Keratinocyte (primary cell): ENCODE data around the gene THAP11. TPM values are rescaled to one million over a fixed set of nuclear protein-coding genes. Genes with fewer than 3 reads are reported as not detected.

Experiments
- DNase-seq: peaks from one replicate; pipeline ENCODE4 v3.0.0-alpha.2; 2011; ENCODE audit warnings: low read depth, missing footprints, low spot score
- FAIRE-seq: peaks from 2 replicates; lab custom pipeline; 2011; peaks lifted over from hg19 to GRCh38; lab: Jason Lieb, UNC
- H2AFZ ChIP-seq: 2 replicates; pipeline ENCODE4 v1.6.0; 2012; ENCODE audit warnings: low read length, control low read depth, inconsistent platforms; ENCODE audit not compliant: control insufficient read depth
- H3K27ac ChIP-seq: 2 replicates; pipeline ENCODE4 v1.5.1; 2011; ENCODE audit warnings: low read length; ENCODE audit not compliant: control insufficient read depth, insufficient read depth
- H3K27me3 ChIP-seq: 3 replicates; pipeline ENCODE4 v1.6.0; 2011; ENCODE audit warnings: low read length; ENCODE audit not compliant: control insufficient read depth, insufficient read depth; ENCODE audit errors: extremely low read depth
- H3K36me3 ChIP-seq, 2 experiments: 2 replicates in 1 of 2; 3 replicates in 1 of 2; pipeline ENCODE4 v1.5.1; 2011; ENCODE audit warnings: low read length in 2 of 2, mild to moderate bottlenecking in 1 of 2; ENCODE audit not compliant: control insufficient read depth in 2 of 2, insufficient read depth in 2 of 2; ENCODE audit errors: extremely low read depth in 1 of 2
- H3K4me1 ChIP-seq: 3 replicates; pipeline ENCODE4 v1.5.1; 2011; ENCODE audit warnings: low read length; ENCODE audit not compliant: control insufficient read depth, insufficient read depth; ENCODE audit errors: extremely low read depth
- H3K4me2 ChIP-seq: 3 replicates; pipeline ENCODE4 v1.6.0; 2011; ENCODE audit warnings: low read depth, low read length; ENCODE audit not compliant: control insufficient read depth, insufficient read depth; ENCODE audit errors: extremely low read depth
- H3K4me3 ChIP-seq, 3 experiments: fragments of 200-600 bp in 1 of 3; sonication (generic) in 1 of 3; 2 replicates in 2 of 3; 3 replicates in 1 of 3; pipeline ENCODE4 v1.5.1; 2011 to 2016; ENCODE audit warnings: low read length in 3 of 3, mild to moderate bottlenecking in 3 of 3, control low read depth in 2 of 3, inconsistent platforms in 1 of 3, low read depth in 1 of 3, mixed read lengths in 1 of 3, mixed run types in 1 of 3, moderate library complexity in 1 of 3; ENCODE audit not compliant: control insufficient read depth in 2 of 3, insufficient read depth in 2 of 3; ENCODE audit errors: extremely low read depth in 1 of 3
- H3K79me2 ChIP-seq: 2 replicates; pipeline ENCODE4 v1.6.0; 2012; ENCODE audit warnings: low read length; ENCODE audit not compliant: control insufficient read depth, insufficient read depth
- H3K9ac ChIP-seq: 3 replicates; pipeline ENCODE4 v1.6.0; 2011; ENCODE audit warnings: low read length; ENCODE audit not compliant: control insufficient read depth, insufficient read depth; ENCODE audit errors: extremely low read depth
- H3K9me1 ChIP-seq: 3 replicates; pipeline ENCODE4 v1.6.0; 2011; ENCODE audit warnings: low read length; ENCODE audit not compliant: control insufficient read depth, insufficient read depth; ENCODE audit errors: extremely low read depth
- H3K9me3 ChIP-seq: 2 replicates; pipeline ENCODE4 v1.5.1; 2012; ENCODE audit warnings: low read depth, low read length; ENCODE audit not compliant: control insufficient read depth
- H4K20me1 ChIP-seq: 3 replicates; pipeline ENCODE4 v1.6.0; 2011; ENCODE audit warnings: low read length; ENCODE audit not compliant: control insufficient read depth, insufficient read depth; ENCODE audit errors: extremely low read depth
- CTCF ChIP-seq, 3 experiments: IDR thresholded peaks in 1 of 3; conservative IDR thresholded peaks in 1 of 3; optimal IDR thresholded peaks in 1 of 3; 2 replicates in 2 of 3; 3 replicates in 1 of 3; pipeline versions ENCODE3 to v1.5.1; 2011; ENCODE audit warnings: low read length in 3 of 3, mild to moderate bottlenecking in 3 of 3, moderate library complexity in 2 of 3, control low read depth in 1 of 3, inconsistent platforms in 1 of 3; ENCODE audit not compliant: insufficient read depth in 2 of 3; ENCODE audit errors: extremely low read depth in 1 of 3
- EZH2 ChIP-seq: IDR thresholded peaks from one replicate; pipeline ENCODE4 v1.6.1; 2012; ENCODE audit warnings: inconsistent platforms, mild to moderate bottlenecking, low read length, moderate library complexity
- dilution Hi-C: fragments of 300-500 bp; cut with MboI; formaldehyde crosslinking; loops from one replicate; pipeline ENCODE4 v1.7.0; 2020; ENCODE audit warnings: low sequenced_read_pairs; ENCODE audit not compliant: extremely low pct_ligation_motif_present
- polyA plus RNA-seq, 5 experiments: library from polyadenylated mRNA; depleted of rRNA in 3 of 5; stranded (reverse) in 3 of 5; stranded (forward) in 1 of 5; unstranded in 1 of 5; fragments of >200 nt; gene quantifications; 1 replicate in 1 of 5; 2 replicates in 3 of 5; 3 replicates in 1 of 5; pipeline versions ENCODE4 v1.2.1 to v1.2.3, GENCODE V29; 2011 to 2012; ENCODE audit warnings: missing spikeins in 2 of 5, low read depth in 1 of 5, low replicate concordance in 1 of 5

The THAP11 gene
- polyA plus RNA-seq, 1 donor (not counting 4 experiments of a cell fraction or from before 2014, with no cell fraction given): 11.8 TPM

GRCh38 chr16:67879462-67879861, 37.3 kb downstream of the THAP11 start:
- TF ChIP-seq EZH2 (no peak), CTCF (optimal IDR thresholded peaks at IDR 0.05 in 1 of 3, IDR thresholded peaks at IDR 0.05 in 1 of 3, conservative IDR thresholded peaks at IDR 0.05 in 1 of 3; ENCODE audit: extremely low read depth in 1 of 3, insufficient read depth in 2 of 3, low read length in 3 of 3) (no peak)
- dilution Hi-C loops: no loop called here
- Histone ChIP-seq H3K4me1 (peaks cover 2% of the 10 kb centered on the region), H4K20me1 (peaks cover 14% of the 10 kb centered on the region), H3K27ac (no peak overlapping the region), H3K9ac (no peak overlapping the region), H3K9me3 (no peaks in the 10 kb centered on the region), H3K4me2 (no peak overlapping the region), H3K79me2 (peaks cover 15% of the 10 kb centered on the region), H3K36me3 (peaks cover 61 to 66% of the 10 kb centered on the region in 2 experiments), H3K9me1 (no peaks in the 10 kb centered on the region), H3K27me3 (no peaks in the 10 kb centered on the region), H3K4me3 (no peak overlapping the region), H2AFZ (no peak overlapping the region)
- DNase-seq: no peak
- FAIRE-seq: no peak

DNA sequence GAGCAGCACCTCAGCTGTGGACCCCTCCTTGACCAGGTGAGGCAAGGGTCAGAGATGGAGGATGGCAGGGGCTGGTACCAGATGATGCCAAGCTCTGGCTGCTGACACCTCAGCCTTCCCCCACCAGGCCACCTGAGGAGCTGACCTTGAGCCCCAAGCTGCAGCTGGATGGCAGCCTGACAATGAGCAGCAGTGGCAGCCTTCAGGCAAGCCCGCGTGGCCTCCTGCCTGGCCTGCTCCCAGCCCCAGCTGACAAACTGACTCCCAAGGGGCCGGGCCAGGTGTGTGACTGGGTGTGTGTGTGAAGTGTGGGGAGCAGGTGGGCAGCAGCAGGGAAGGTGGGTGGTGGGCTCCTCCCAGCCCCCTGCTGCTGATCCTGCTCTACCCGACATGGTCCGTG, 37.8 kb downstream of the THAP11 start:
- Histone ChIP-seq H2AFZ (no peak overlapping the region), H3K4me2 (no peak overlapping the region), H4K20me1 (peaks cover 15% of the 10 kb centered on the region), H3K4me1 (peaks cover 3% of the 10 kb centered on the region), H3K9ac (no peak overlapping the region), H3K27ac (no peak overlapping the region), H3K36me3 (peaks cover 61 to 66% of the 10 kb centered on the region in 2 experiments), H3K27me3 (no peaks in the 10 kb centered on the region), H3K79me2 (peaks cover 10% of the 10 kb centered on the region), H3K4me3 (no peak overlapping the region), H3K9me1 (no peaks in the 10 kb centered on the region), H3K9me3 (no peaks in the 10 kb centered on the region)
- TF ChIP-seq EZH2 (no peak), CTCF (optimal IDR thresholded peaks at IDR 0.05 in 1 of 3, IDR thresholded peaks at IDR 0.05 in 1 of 3, conservative IDR thresholded peaks at IDR 0.05 in 1 of 3; ENCODE audit: extremely low read depth in 1 of 3, insufficient read depth in 2 of 3, low read length in 3 of 3) (no peak)
- dilution Hi-C loops: no loop called here
- DNase-seq (no peak), FAIRE-seq (no peak)
